ENCODE results near the gene ADH7.

ADH7 gene

DNA sequence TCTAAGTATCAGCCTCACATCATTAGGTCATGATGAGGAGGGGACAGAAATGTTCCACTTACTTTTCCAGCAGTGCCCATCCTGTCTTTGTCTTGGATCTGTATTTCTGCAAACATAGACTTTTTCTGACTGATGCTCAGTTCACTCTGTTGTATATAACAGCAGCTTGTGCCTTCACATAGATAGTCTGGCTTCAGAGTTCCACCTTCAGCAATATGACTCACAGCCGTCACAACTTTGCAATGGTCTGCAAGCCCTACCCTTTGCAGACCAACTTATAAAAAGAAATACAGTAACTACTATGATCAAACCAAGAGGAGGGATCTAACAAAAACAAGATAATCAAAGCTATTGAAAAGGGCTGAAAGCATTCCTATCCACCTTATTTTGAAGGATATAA is at the start of gene ADH7:
TSS of gene ADH7 (minus strand) at position 189 of the 400 bp plus-strand sequence. CDS start at position 80, 109 bp downstream.
- Histone ChIP-seq H3K4me1 (ENCODE audit: control insufficient read depth, insufficient read depth, low read length) (no peaks in the 10 kb centered on the region), H3K27me3 (ENCODE audit: control insufficient read depth, insufficient read depth, low read length) (no peaks in the 10 kb centered on the region), H3K9ac (ENCODE audit: low read depth, low read length) (no peak within 1 kb of the TSS), H3K27ac (ENCODE audit: low read depth, low read length) (no peak within 1 kb of the TSS), H3K4me3 (ENCODE audit: low read depth, low read length) (no peak within 1 kb of the TSS), H3K36me3 (ENCODE audit: control insufficient read depth, insufficient read depth, low read length) (no peaks in the 10 kb centered on the region), H3K9me3 (ENCODE audit: control insufficient read depth, insufficient read depth, low read length) (no peaks in the 10 kb centered on the region)

GRCh38 chr4:99483636-99484035 is 48.5 kb upstream of the ADH7 start:
- no peaks in the 10 kb centered on the region for H3K27me3 ChIP-seq (ENCODE audit: control insufficient read depth, insufficient read depth, low read length)
- no peak overlapping the region for H3K4me3 ChIP-seq (ENCODE audit: low read depth, low read length)
- H3K27ac ChIP-seq (ENCODE audit: low read depth, low read length), result no peak overlapping the region
- H3K36me3 ChIP-seq (ENCODE audit: control insufficient read depth, insufficient read depth, low read length), result no peaks in the 10 kb centered on the region
- H3K9ac ChIP-seq (ENCODE audit: low read depth, low read length), result no peak overlapping the region
- H3K4me1 ChIP-seq (ENCODE audit: control insufficient read depth, insufficient read depth, low read length), result no peaks in the 10 kb centered on the region
- H3K9me3 ChIP-seq (ENCODE audit: control insufficient read depth, insufficient read depth, low read length), result peaks cover 37% of the 10 kb centered on the region

DNA sequence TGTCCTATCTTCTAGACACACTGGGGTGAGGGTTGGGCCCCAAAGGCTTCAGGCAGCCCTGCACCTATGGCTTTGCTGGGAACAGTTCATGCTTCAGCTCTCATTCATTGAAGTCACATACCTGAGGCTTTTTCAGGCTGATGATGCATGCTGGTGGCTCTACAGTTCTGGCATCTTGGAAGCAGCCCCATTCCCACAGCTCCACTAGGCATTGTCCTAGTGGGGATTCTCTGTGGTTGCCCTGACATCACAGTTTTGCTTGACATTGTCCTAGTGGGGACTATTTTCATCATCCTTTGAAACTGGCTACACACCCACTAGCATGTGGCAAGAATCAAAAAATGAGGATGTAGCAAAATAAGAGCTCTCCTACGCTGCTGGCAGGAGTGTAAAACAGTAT is 38.0 kb upstream of the ADH7 start:
- Histone ChIP-seq H3K36me3 (ENCODE audit: control insufficient read depth, insufficient read depth, low read length) (no peaks in the 10 kb centered on the region), H3K27me3 (ENCODE audit: control insufficient read depth, insufficient read depth, low read length) (no peaks in the 10 kb centered on the region), H3K4me3 (ENCODE audit: low read depth, low read length) (no peak overlapping the region), H3K4me1 (ENCODE audit: control insufficient read depth, insufficient read depth, low read length) (no peaks in the 10 kb centered on the region), H3K9me3 (ENCODE audit: control insufficient read depth, insufficient read depth, low read length) (no peaks in the 10 kb centered on the region), H3K27ac (ENCODE audit: low read depth, low read length) (no peak overlapping the region), H3K9ac (ENCODE audit: low read depth, low read length) (no peak overlapping the region)

DNA sequence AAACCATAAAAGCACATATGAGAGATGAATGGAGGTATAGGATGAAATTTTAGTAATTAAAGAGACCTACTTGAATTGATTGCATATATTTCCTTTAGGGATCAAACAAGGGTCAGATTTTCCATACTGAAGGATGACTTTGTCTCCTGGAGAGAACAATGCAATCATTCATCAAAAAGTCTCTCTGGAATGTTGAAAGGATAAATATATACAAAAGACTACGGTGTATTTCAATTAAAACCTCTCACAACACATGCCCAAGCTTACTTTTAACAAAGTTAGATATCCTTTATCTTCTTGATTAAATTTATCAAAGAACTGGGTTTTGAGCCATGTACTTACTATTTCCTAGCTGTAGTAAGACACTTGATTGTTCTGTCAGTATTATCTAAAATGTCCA is 36.8 kb upstream of the ADH7 start:
- Histone ChIP-seq H3K27me3 (ENCODE audit: control insufficient read depth, insufficient read depth, low read length) (no peaks in the 10 kb centered on the region), H3K27ac (ENCODE audit: low read depth, low read length) (no peak overlapping the region), H3K9me3 (ENCODE audit: control insufficient read depth, insufficient read depth, low read length) (no peaks in the 10 kb centered on the region), H3K36me3 (ENCODE audit: control insufficient read depth, insufficient read depth, low read length) (no peaks in the 10 kb centered on the region), H3K9ac (ENCODE audit: low read depth, low read length) (no peak overlapping the region), H3K4me1 (ENCODE audit: control insufficient read depth, insufficient read depth, low read length) (no peaks in the 10 kb centered on the region), H3K4me3 (ENCODE audit: low read depth, low read length) (no peak overlapping the region)

GRCh38 chr4:99471349-99471748 is 36.2 kb upstream of the ADH7 start:
- Histone ChIP-seq H3K27me3 (ENCODE audit: control insufficient read depth, insufficient read depth, low read length) (no peaks in the 10 kb centered on the region), H3K27ac (ENCODE audit: low read depth, low read length) (no peak overlapping the region), H3K4me1 (ENCODE audit: control insufficient read depth, insufficient read depth, low read length) (no peaks in the 10 kb centered on the region), H3K9me3 (ENCODE audit: control insufficient read depth, insufficient read depth, low read length) (no peaks in the 10 kb centered on the region), H3K4me3 (ENCODE audit: low read depth, low read length) (no peak overlapping the region), H3K9ac (ENCODE audit: low read depth, low read length) (no peak overlapping the region), H3K36me3 (ENCODE audit: control insufficient read depth, insufficient read depth, low read length) (no peaks in the 10 kb centered on the region)

DNA sequence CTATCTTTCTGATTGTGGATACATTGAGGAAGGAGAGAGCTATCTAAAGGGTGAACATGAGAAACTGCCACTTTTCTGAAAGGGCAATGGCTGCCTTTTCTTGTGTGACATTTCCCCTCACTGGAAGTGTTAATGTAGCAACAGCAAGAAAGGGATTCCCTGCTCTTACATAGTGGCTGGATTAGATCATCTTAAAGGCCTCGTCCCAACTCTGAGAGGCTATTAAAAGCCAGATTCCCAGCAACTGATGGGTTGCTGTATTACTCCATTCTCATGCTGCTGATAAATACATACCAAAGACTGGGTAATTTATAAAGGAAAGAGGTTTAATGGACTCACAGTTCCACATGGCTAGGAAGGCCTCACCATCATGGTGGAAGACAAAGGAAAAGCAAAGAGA is 33.7 kb upstream of the ADH7 start:
- Histone ChIP-seq H3K9ac (ENCODE audit: low read depth, low read length) (no peak overlapping the region), H3K4me1 (ENCODE audit: control insufficient read depth, insufficient read depth, low read length) (no peaks in the 10 kb centered on the region), H3K27ac (ENCODE audit: low read depth, low read length) (no peak overlapping the region), H3K27me3 (ENCODE audit: control insufficient read depth, insufficient read depth, low read length) (no peaks in the 10 kb centered on the region), H3K9me3 (ENCODE audit: control insufficient read depth, insufficient read depth, low read length) (no peaks in the 10 kb centered on the region), H3K4me3 (ENCODE audit: low read depth, low read length) (no peak overlapping the region), H3K36me3 (ENCODE audit: control insufficient read depth, insufficient read depth, low read length) (no peaks in the 10 kb centered on the region)

DNA sequence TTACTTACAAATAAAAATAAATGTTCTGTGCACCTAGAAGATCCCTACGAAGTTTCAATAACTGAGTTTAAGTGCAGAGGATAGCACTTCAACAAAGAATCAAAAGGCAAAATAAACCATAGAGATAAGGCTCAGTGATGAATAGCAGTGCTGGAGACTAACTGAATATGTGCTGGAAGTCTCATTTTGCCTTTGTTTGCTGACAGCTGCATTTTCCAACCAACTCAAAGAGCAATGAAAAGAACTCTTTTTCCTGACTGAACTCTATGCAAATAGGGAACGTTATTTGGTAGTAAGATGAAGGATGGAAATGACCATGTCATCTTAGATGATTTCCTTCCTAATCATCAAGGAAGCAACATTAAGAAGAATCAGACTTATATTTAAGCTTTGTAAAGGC is 32.7 kb upstream of the ADH7 start:
- H3K27ac ChIP-seq (ENCODE audit: low read depth, low read length), result no peak overlapping the region
- no peaks in the 10 kb centered on the region for H3K36me3 ChIP-seq (ENCODE audit: control insufficient read depth, insufficient read depth, low read length)
- H3K9ac ChIP-seq (ENCODE audit: low read depth, low read length), result no peak overlapping the region
- H3K27me3 ChIP-seq (ENCODE audit: control insufficient read depth, insufficient read depth, low read length), result no peaks in the 10 kb centered on the region
- no peaks in the 10 kb centered on the region for H3K9me3 ChIP-seq (ENCODE audit: control insufficient read depth, insufficient read depth, low read length)
- no peaks in the 10 kb centered on the region for H3K4me1 ChIP-seq (ENCODE audit: control insufficient read depth, insufficient read depth, low read length)
- H3K4me3 ChIP-seq (ENCODE audit: low read depth, low read length), result no peak overlapping the region

GRCh38 chr4:99463566-99463965 is 28.4 kb upstream of the ADH7 start:
- Histone ChIP-seq H3K36me3 (ENCODE audit: control insufficient read depth, insufficient read depth, low read length) (no peaks in the 10 kb centered on the region), H3K4me3 (ENCODE audit: low read depth, low read length) (no peak overlapping the region)

DNA sequence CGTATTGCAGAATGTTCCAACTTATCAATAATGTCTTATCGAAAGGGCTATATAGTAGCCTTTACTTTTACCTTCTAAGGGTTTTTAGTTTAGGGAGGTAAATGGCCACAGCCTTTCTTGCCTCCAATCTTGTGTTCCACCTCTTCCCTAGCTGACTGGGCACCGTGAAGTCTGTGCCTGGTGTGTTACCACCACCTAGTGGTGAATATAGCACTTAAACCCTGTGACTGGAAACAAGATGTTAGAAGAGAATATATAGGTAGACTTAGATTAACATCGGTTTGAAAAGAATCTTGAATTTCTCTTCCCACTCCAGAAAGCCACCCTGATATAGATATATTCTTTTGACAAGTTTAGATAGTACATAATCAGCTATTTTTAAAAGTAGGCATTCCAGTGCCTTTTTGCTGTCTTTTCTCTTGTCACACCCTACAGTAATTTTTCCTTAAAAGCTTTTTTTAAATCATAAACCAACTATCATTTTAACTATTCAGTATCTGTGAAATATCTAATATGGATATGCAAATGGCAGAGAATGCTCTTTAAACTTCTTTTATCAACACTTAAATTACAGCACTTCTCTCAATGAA is 27.8 kb upstream of the ADH7 start:
- no peaks in the 10 kb centered on the region for H3K36me3 ChIP-seq (ENCODE audit: control insufficient read depth, insufficient read depth, low read length)
- no peak overlapping the region for H3K4me3 ChIP-seq (ENCODE audit: low read depth, low read length)
- no peak overlapping the region for H3K27ac ChIP-seq (ENCODE audit: low read depth, low read length)
- no peak overlapping the region for H3K9ac ChIP-seq (ENCODE audit: low read depth, low read length)
- no peaks in the 10 kb centered on the region for H3K27me3 ChIP-seq (ENCODE audit: control insufficient read depth, insufficient read depth, low read length)
- H3K9me3 ChIP-seq (ENCODE audit: control insufficient read depth, insufficient read depth, low read length), result no peaks in the 10 kb centered on the region
- H3K4me1 ChIP-seq (ENCODE audit: control insufficient read depth, insufficient read depth, low read length), result peaks cover 7% of the 10 kb centered on the region

More at GRCh38 chr4:99463566-99463965, 28.4 kb upstream of the ADH7 start:
- H3K9me3 ChIP-seq (ENCODE audit: control insufficient read depth, insufficient read depth, low read length), result no peaks in the 10 kb centered on the region
- H3K27me3 ChIP-seq (ENCODE audit: control insufficient read depth, insufficient read depth, low read length), result no peaks in the 10 kb centered on the region
- no peak overlapping the region for H3K27ac ChIP-seq (ENCODE audit: low read depth, low read length)
- H3K4me1 ChIP-seq (ENCODE audit: control insufficient read depth, insufficient read depth, low read length), result peaks cover 6% of the 10 kb centered on the region
- H3K9ac ChIP-seq (ENCODE audit: low read depth, low read length), result no peak overlapping the region

GRCh38 chr4:99461623-99462401 is 26.7 kb upstream of the ADH7 start:
- no peaks in the 10 kb centered on the region for H3K9me3 ChIP-seq (ENCODE audit: control insufficient read depth, insufficient read depth, low read length)
- H3K4me1 ChIP-seq (ENCODE audit: control insufficient read depth, insufficient read depth, low read length), result peaks cover 7% of the 10 kb centered on the region
- H3K27ac ChIP-seq (ENCODE audit: low read depth, low read length), result no peak overlapping the region
- no peaks in the 10 kb centered on the region for H3K27me3 ChIP-seq (ENCODE audit: control insufficient read depth, insufficient read depth, low read length)
- no peak overlapping the region for H3K4me3 ChIP-seq (ENCODE audit: low read depth, low read length)
- no peaks in the 10 kb centered on the region for H3K36me3 ChIP-seq (ENCODE audit: control insufficient read depth, insufficient read depth, low read length)
- no peak overlapping the region for H3K9ac ChIP-seq (ENCODE audit: low read depth, low read length)

GRCh38 chr4:99459546-99460042 is 24.5 kb upstream of the ADH7 start:
- no peaks in the 10 kb centered on the region for H3K9me3 ChIP-seq (ENCODE audit: control insufficient read depth, insufficient read depth, low read length)
- no peaks in the 10 kb centered on the region for H3K36me3 ChIP-seq (ENCODE audit: control insufficient read depth, insufficient read depth, low read length)
- no peak overlapping the region for H3K27ac ChIP-seq (ENCODE audit: low read depth, low read length)

More at GRCh38 chr4:99459546-99460042, 24.5 kb upstream of the ADH7 start:
- Histone ChIP-seq H3K9ac (ENCODE audit: low read depth, low read length) (no peak overlapping the region), H3K27me3 (ENCODE audit: control insufficient read depth, insufficient read depth, low read length) (no peaks in the 10 kb centered on the region), H3K4me3 (ENCODE audit: low read depth, low read length) (no peak overlapping the region), H3K4me1 (ENCODE audit: control insufficient read depth, insufficient read depth, low read length) (peaks cover 7% of the 10 kb centered on the region)
